Measurements from ENCODE around the gene CPA4. TPM values are rescaled to one million over a fixed set of nuclear protein-coding genes. Genes with fewer than 3 reads are reported as not detected.

The CPA4 gene
- total RNA-seq, 2 donors from 2014 or later = 0.22 to 4.1 TPM

DNA sequence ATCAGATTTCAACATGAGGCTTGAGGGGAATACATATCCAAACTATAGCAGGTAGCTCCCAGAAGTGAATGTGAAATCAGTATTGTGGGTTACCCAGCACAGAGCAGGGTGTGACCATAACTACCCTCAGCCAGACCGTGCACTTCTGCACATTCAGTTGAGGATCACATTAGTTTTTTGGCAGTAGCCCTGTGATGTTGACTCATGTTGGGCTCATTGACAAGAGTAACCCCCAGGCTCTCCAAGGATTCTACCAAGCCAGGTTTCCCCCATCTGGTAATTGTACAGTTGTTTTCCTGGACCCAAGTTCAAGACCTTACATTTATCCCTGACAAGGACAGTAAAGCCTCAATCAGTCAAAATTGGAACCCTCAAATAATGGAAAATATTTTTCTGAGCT, 11.7 kb upstream of the CPA4 start:
- H3K4me3 Mint-ChIP-seq = no peak overlapping the region
- no peaks in the 10 kb centered on the region for H3K36me3 Mint-ChIP-seq (ENCODE audit: low read depth)
- no peak overlapping the region for H3K27ac Mint-ChIP-seq
- H3K9me3 Mint-ChIP-seq = no peaks in the 10 kb centered on the region
- no peak for ATAC-seq (replicated peaks)
- H3K4me1 Mint-ChIP-seq = peaks cover 13% of the 10 kb centered on the region
- peaks cover 14% of the 10 kb centered on the region for H3K27me3 Mint-ChIP-seq

DNA sequence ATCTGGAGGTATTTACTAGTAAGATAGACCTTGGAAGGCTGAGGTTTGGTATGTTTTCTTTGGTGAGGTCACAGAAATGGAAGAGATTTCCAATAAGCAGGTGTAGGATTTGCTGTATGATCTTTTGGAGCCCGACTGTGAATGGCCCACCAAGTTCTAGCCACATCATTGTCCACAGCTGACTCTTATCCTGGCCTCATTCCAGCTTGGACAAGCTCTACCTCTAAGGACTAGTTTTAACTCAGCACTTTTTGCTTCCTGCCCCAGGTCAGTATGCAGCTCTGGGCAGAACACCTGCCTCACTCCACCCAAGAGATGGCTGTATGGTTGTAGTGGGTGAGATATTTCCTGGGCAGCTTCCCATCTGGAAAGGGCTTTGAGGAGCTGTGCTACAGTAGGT, 6.1 kb upstream of the CPA4 start:
- no peak overlapping the region for H3K27ac Mint-ChIP-seq
- H3K4me3 Mint-ChIP-seq = no peak overlapping the region
- peaks cover 14% of the 10 kb centered on the region for H3K27me3 Mint-ChIP-seq
- no peaks in the 10 kb centered on the region for H3K4me1 Mint-ChIP-seq
- H3K9me3 Mint-ChIP-seq = no peaks in the 10 kb centered on the region
- no peaks in the 10 kb centered on the region for H3K36me3 Mint-ChIP-seq (ENCODE audit: low read depth)
- no peak for ATAC-seq (replicated peaks)

DNA sequence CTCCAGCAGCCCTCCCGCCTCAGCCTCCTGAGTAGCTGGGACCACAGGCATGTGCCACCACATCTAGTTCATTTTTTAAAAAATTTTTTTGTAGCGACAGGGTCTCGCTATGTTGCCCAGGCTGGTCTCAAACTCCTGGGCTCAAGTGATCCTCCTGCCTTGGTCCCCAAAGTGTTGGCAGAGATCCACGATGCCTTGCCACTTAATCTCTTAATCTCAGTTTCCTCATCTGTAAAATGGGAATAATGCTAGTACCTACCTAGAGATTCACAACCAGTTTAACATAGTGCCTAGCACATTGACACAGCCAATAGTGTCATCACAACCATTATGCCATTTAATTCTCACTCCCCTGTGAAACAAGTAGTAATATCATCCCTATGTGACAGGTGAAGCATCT, 4.8 kb upstream of the CPA4 start:
- no peak for ATAC-seq (replicated peaks)
- Mint-ChIP-seq H3K4me1 (no peaks in the 10 kb centered on the region), H3K4me3 (no peak overlapping the region), H3K27me3 (peaks cover 14% of the 10 kb centered on the region), H3K9me3 (no peaks in the 10 kb centered on the region), H3K36me3 (ENCODE audit: low read depth) (no peaks in the 10 kb centered on the region), H3K27ac (no peak overlapping the region)

DNA sequence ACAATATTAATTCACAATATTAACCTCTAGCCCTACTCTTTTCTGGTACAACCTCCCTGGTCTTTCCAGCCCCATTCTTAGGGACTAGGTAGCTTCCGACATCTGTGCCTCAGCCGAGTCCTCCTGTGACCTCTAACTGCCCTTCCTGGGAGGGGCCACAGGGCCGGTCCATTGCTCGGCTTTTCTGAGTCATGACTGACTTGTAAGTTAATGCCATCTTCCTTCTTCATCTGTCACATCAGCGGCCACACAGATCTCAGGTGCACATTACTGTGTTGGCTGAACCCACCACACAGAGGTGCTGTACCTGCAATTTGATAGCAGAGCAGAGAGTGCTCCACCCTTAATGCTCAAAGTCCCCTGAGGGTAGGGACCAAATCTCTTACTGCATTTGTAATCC, 4.1 kb upstream of the CPA4 start:
- H3K4me3 Mint-ChIP-seq = no peak overlapping the region

DNA sequence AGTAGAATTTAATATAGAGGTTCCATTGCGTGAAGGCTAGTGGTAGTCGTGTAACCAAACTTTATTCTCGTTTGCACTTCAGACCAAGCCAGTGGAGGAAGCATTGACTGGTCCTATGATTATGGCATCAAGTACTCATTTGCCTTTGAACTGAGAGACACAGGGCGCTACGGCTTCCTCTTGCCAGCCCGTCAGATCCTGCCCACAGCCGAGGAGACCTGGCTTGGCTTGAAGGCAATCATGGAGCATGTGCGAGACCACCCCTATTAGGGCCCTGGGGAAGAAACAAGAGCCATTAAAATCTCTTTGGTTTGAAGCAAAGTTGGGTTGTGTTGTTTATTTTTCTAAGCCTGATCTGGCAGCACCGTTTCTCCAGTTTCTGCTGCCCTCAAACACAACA, 3.5 kb upstream of the CPA4 start:
- no peak for ATAC-seq (replicated peaks)
- no peaks in the 10 kb centered on the region for H3K9me3 Mint-ChIP-seq
- no peak overlapping the region for H3K4me3 Mint-ChIP-seq
- no peaks in the 10 kb centered on the region for H3K36me3 Mint-ChIP-seq (ENCODE audit: low read depth)
- H3K27me3 Mint-ChIP-seq = peaks cover 4% of the 10 kb centered on the region
- no peaks in the 10 kb centered on the region for H3K4me1 Mint-ChIP-seq
- no peak overlapping the region for H3K27ac Mint-ChIP-seq

More for the DNA sequence above, 4.1 kb upstream of the CPA4 start:
- Mint-ChIP-seq H3K9me3 (no peaks in the 10 kb centered on the region), H3K4me1 (no peaks in the 10 kb centered on the region), H3K27me3 (peaks cover 10% of the 10 kb centered on the region), H3K27ac (no peak overlapping the region), H3K36me3 (ENCODE audit: low read depth) (no peaks in the 10 kb centered on the region)
- ATAC-seq (replicated peaks) = peak; percentile 42

DNA sequence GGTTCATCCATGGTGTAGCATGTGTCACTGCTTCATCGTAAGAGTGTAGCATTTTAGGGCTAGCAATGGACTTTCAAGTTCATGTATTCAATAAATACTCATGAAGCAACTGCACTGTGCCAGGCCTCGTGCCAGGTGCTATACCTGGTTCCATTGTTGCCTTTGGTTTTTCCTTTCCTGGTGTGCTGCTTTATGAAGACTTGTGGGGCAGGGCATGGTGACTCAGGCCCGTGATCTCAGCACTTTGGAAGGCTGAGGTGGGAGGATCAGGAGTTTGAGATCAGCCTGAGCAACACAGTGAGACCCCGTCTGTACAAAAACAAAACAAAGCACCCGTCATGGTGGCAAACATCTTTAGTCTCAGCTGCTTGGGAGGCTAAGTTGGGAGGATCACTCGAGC, 2.2 kb upstream of the CPA4 start:
- ATAC-seq (replicated peaks) = no peak
- no peaks in the 10 kb centered on the region for H3K4me1 Mint-ChIP-seq
- no peak overlapping the region for H3K27ac Mint-ChIP-seq
- H3K9me3 Mint-ChIP-seq = no peaks in the 10 kb centered on the region
- no peaks in the 10 kb centered on the region for H3K27me3 Mint-ChIP-seq
- H3K36me3 Mint-ChIP-seq (ENCODE audit: low read depth) = no peaks in the 10 kb centered on the region
- H3K4me3 Mint-ChIP-seq = no peak overlapping the region

DNA sequence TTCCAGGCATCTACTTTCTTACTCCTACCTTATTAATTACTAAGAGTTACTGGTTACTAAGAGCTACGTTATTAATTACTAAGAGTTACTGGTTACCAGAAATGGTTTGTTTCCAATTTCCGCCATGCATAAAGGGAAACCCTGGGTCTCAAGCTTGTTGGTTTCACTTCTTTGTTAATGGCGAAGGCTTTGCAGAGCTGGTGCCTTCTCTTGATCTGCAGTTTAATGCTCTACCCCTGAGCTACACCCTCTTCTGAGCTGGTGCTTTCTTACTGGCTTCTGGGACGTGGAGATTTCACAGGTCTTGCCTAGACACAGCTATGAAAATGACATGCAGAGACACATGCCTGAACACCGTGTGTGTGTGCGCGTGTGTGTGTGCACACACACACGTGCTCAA, 560 bp downstream of the CPA4 start:
- ATAC-seq (replicated peaks) = no peak
- no peaks in the 10 kb centered on the region for H3K9me3 Mint-ChIP-seq
- no peaks in the 10 kb centered on the region for H3K36me3 Mint-ChIP-seq (ENCODE audit: low read depth)
- H3K27me3 Mint-ChIP-seq = no peaks in the 10 kb centered on the region
- no peak overlapping the region for H3K4me3 Mint-ChIP-seq
- H3K4me1 Mint-ChIP-seq = no peaks in the 10 kb centered on the region
- H3K27ac Mint-ChIP-seq = no peak overlapping the region

DNA sequence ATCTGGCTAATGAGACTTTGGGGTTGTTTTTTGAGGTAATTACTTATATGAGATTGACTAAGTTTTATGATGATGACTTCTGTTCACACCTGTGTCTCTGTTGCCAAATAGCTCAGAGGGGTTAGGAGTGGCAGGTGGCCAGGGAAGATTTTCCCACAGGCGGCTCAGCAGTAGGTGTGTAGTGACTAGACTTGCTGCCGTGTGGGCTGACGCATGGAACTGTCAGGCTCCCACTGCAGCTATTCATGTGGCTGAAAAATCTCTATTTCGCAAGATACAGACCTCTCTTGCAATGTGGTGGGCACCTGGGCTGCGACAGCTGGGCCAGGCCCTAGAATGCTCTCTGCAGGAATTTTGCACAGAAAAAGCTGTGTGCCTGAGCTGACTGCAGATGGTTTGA, 1.4 kb downstream of the CPA4 start:
- Mint-ChIP-seq H3K4me3 (no peak overlapping the region), H3K9me3 (no peaks in the 10 kb centered on the region), H3K27ac (no peak overlapping the region), H3K4me1 (no peaks in the 10 kb centered on the region), H3K27me3 (no peaks in the 10 kb centered on the region), H3K36me3 (ENCODE audit: low read depth) (no peaks in the 10 kb centered on the region)
- ATAC-seq (replicated peaks) = peak; percentile 59

DNA sequence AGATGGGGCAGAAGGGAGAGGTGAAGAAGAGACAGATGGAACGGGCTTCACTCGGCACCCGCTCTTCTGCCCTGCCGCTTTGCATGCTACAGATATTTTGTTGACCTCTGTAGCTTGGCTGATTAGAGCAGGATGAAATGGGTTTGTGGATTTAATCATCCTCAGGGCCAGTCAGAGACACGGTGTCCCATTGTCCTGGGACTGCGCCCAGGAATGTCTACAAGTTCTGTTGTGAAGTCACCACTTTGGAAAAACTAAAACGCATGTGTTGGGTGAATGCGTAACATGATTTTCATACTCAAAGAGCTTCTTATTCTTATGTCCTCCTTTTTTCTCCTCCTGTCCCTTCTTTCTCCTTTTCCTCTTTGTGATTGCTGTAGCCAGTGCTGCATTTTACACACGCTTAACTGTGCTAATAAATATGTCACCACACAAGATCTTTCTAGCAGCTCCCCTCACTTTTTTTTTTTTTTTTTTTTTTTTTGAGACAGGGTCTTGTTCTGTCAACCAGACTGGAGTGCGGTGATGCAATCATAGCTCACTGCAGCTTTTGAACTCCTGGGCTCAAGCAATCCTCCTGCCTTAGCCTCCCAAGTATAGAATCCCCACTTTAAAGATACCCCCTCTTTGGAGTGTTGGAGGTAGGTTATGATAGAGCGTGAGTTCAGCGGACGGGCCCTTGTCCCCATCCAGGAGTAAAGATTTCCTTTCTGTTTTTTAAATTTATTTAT, 3.4 kb downstream of the CPA4 start:
- Mint-ChIP-seq H3K27ac (no peak overlapping the region), H3K36me3 (ENCODE audit: low read depth) (no peaks in the 10 kb centered on the region), H3K27me3 (no peaks in the 10 kb centered on the region), H3K9me3 (no peaks in the 10 kb centered on the region), H3K4me3 (no peak overlapping the region), H3K4me1 (no peaks in the 10 kb centered on the region)
- ATAC-seq (replicated peaks) = no peak

DNA sequence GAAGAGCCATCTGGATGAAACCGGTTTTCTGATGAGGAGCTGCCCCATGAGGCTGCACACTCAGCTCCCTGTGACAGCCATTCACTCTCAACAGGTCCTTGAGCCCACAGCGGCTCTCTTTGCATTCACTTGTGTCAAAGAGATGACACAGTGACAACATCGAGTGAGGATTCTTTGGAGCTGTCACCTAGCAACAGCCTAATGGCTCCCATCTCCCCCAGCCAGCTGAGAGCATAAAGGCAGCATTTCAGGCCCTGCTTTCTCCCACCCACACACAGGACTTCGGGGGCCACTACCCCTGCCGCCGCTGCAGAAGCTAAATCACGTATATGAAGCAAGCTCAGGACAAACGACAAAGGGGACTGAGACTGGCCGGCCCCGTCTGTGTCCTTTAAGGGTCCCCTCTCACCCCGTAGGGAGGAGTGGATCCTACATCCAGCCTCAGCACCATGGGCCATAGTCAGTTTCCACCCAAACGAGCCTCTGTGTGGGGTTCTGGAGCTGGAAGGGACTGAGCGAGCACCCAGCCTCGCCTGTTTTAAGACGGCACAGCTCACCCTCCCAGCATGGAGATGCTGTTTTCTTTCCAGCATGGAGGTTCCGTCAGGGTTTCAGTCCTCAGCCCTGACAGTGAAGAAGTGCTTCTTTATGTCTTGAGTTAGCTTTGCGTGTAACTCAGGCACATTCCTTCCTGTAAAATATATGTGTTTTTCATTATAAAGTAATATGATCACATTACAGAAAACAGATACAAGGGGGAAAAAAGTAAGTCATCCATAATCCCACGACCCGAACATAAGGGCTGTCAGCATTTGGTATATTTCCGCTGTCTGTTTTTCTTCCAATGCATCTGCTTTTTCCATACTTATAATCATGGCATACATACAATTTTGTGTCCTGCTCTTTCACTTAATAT, 4.9 kb downstream of the CPA4 start:
- ATAC-seq (replicated peaks) = no peak
- H3K4me3 Mint-ChIP-seq = no peak overlapping the region
- H3K4me1 Mint-ChIP-seq = no peaks in the 10 kb centered on the region
- peaks cover 1% of the 10 kb centered on the region for H3K27me3 Mint-ChIP-seq
- H3K9me3 Mint-ChIP-seq = no peaks in the 10 kb centered on the region
- no peak overlapping the region for H3K27ac Mint-ChIP-seq
- H3K36me3 Mint-ChIP-seq (ENCODE audit: low read depth) = no peaks in the 10 kb centered on the region

DNA sequence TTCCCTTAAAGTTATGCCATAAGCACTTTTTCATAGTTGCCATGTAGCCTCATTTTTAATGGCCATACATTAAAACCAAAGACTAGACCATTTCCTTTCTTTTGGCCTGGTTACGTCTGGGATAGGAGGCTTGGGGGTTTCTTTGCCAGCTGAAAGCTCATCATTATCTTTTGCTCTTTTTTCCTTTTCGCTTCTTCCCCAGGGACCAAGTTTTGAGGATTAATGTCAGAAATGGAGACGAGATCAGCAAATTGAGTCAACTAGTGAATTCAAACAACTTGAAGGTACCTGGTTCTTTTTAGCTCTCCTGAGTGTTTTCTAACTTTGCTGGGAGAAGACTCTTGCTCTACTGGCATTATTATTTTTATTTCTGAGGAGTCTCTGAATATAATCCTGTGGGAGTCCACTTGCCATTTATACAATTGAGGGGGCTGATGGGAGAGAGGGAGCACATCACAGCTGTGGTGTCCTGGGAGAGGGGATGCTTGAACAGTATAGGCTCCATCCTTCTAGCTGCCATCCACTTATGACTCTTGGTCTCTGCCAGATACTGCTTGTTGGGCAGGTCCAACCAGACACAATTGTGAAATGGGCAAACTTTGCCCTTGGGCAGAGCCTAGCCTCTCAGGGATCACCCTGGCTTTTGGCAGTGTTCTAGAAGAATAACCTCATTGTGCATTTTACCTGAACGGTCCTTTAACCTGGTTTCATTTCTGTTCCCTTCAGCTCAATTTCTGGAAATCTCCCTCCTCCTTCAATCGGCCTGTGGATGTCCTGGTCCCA, 5.8 kb downstream of the CPA4 start:
- H3K9me3 Mint-ChIP-seq = no peaks in the 10 kb centered on the region
- peaks cover 3% of the 10 kb centered on the region for H3K27me3 Mint-ChIP-seq
- H3K4me3 Mint-ChIP-seq = no peak overlapping the region
- no peak for ATAC-seq (replicated peaks)
- no peaks in the 10 kb centered on the region for H3K36me3 Mint-ChIP-seq (ENCODE audit: low read depth)
- no peaks in the 10 kb centered on the region for H3K4me1 Mint-ChIP-seq
- no peak overlapping the region for H3K27ac Mint-ChIP-seq

DNA sequence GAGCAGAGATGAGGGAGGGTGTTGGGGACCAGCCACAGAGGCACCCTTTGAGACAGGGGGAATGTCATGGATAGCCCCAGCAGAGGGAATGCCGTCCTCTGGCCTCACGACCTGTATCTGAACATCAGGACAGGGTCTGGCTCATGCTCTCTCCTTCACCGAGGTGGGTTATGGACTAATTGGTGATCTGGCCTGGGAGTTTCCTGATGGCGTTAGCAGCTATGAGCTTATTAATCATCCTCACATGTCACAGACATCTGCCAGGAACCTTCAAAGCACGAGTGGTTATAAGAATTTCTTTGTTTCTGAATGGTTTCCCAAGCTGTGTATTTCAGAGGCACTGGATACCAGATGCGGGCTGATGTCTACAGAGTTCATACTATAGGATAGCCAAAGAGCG, 6.9 kb downstream of the CPA4 start:
- Mint-ChIP-seq H3K27me3 (peaks cover 3% of the 10 kb centered on the region), H3K27ac (no peak overlapping the region), H3K4me1 (no peaks in the 10 kb centered on the region), H3K36me3 (ENCODE audit: low read depth) (no peaks in the 10 kb centered on the region), H3K9me3 (no peaks in the 10 kb centered on the region), H3K4me3 (no peak overlapping the region)
- no peak for ATAC-seq (replicated peaks)

DNA sequence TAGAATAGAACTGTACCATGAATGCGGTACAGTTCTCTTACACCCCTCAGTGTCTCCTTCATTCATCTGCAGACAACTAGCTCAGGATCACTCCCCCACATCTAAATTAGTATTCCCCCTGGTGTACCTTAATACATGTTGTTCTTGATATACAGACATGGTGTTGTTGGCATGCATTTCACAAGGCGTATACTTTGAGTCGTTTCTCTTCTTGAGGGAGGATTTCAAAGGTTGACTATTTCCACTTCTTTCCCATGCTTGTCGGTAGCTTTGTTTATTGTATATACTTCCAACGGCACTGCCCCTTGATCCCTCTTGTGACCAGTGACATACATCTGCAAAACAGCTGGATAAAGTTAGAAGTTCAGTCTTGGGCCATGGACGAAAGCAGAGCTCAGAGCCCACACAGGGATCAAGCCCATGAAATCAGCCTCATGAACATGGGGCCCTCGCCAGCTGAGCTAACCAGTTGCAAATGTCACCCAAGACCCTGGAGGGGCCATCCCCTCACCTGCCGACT, 8.6 kb downstream of the CPA4 start:
- H3K27me3 Mint-ChIP-seq = peaks cover 6% of the 10 kb centered on the region
- H3K36me3 Mint-ChIP-seq (ENCODE audit: low read depth) = no peaks in the 10 kb centered on the region
- H3K27ac Mint-ChIP-seq = no peak overlapping the region
- H3K4me3 Mint-ChIP-seq = no peak overlapping the region
- ATAC-seq (replicated peaks) = no peak
- H3K4me1 Mint-ChIP-seq = no peaks in the 10 kb centered on the region
- no peaks in the 10 kb centered on the region for H3K9me3 Mint-ChIP-seq

DNA sequence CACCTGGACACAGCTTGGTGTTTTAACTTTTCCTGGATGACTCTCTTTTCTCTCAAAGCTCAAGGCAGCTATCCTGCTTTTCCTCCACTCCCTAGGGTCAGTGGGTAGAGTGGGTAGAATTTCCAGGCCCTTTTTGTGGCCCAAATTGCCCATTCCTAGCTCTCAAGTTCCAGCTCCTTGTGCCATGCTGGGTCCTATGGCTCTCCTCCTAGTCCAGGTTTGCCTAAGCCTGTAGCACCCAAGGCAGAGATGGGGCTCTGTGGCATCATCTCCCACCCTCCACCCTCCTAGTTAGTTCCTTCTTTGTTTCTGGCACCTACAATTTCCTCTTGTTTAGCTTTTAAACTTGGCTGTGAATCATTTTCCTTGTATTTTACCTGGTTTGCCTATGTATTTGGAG, 9.7 kb downstream of the CPA4 start:
- H3K27ac Mint-ChIP-seq = no peak overlapping the region
- H3K27me3 Mint-ChIP-seq = peaks cover 6% of the 10 kb centered on the region
- H3K9me3 Mint-ChIP-seq = no peaks in the 10 kb centered on the region
- no peak for ATAC-seq (replicated peaks)
- H3K36me3 Mint-ChIP-seq (ENCODE audit: low read depth) = no peaks in the 10 kb centered on the region
- H3K4me3 Mint-ChIP-seq = no peak overlapping the region
- no peaks in the 10 kb centered on the region for H3K4me1 Mint-ChIP-seq

Measured in activated T-helper 17 cell treated with anti-CD3 and anti-CD28 coated beads, Interleukin-2, amount 50 U/mL, for 72 hours (primary cell).